ENCODE data around the gene TTLL11.
"Not testable (repeated sequence)": the region's sequence is repeated elsewhere in the genome, so short reads cannot be mapped to it uniquely, and the experiment has no call there.

The TTLL11 gene

GRCh38 chr9:122125509-122126330 lies 32.6 kb upstream of the TTLL11 start:
- peak; percentile 39 for DNase-seq (ENCODE audit: low spot score)

- DNase-seq (ENCODE audit: low spot score), result peak; percentile 91
Observed at GRCh38 chr9:122125158-122125508, 32.0 kb upstream of the TTLL11 start.

- DNase-seq (ENCODE audit: low spot score), result no peak
Observed at GRCh38 chr9:122124528-122124927, 31.4 kb upstream of the TTLL11 start.

GRCh38 chr9:122124048-122124447 lies 30.9 kb upstream of the TTLL11 start:
- no peak for DNase-seq (ENCODE audit: low spot score)

GRCh38 chr9:122122903-122123632 lies 30.0 kb upstream of the TTLL11 start:
- DNase-seq (ENCODE audit: low spot score), result peak; percentile 88

GRCh38 chr9:122122468-122122867 lies 29.4 kb upstream of the TTLL11 start:
- DNase-seq (ENCODE audit: low spot score), result no peak

- no peak for DNase-seq (ENCODE audit: low spot score)
Observed at GRCh38 chr9:122121931-122122330, 28.8 kb upstream of the TTLL11 start.

GRCh38 chr9:122121391-122121790 lies 28.3 kb upstream of the TTLL11 start:
- no peak for DNase-seq (ENCODE audit: low spot score)

GRCh38 chr9:122120316-122121071 lies 27.4 kb upstream of the TTLL11 start:
- no peak for DNase-seq (ENCODE audit: low spot score)

GRCh38 chr9:122119721-122120120 lies 26.6 kb upstream of the TTLL11 start:
- no peak for DNase-seq (ENCODE audit: low spot score)

- DNase-seq (ENCODE audit: low spot score), result no peak
Observed at GRCh38 chr9:122119166-122119521, 26.0 kb upstream of the TTLL11 start.

GRCh38 chr9:122118343-122119165 lies 25.4 kb upstream of the TTLL11 start:
- DNase-seq (ENCODE audit: low spot score), result no peak

GRCh38 chr9:122117241-122117640 lies 24.1 kb upstream of the TTLL11 start:
- not testable (repeated sequence) for DNase-seq (ENCODE audit: low spot score)

GRCh38 chr9:122116448-122117173 lies 23.5 kb upstream of the TTLL11 start:
- no peak for DNase-seq (ENCODE audit: low spot score)

GRCh38 chr9:122116040-122116439 lies 22.9 kb upstream of the TTLL11 start:
- DNase-seq (ENCODE audit: low spot score), result no peak

GRCh38 chr9:122115176-122116035 lies 22.3 kb upstream of the TTLL11 start:
- no peak for DNase-seq (ENCODE audit: low spot score)

- no peak for DNase-seq (ENCODE audit: low spot score)
Observed at GRCh38 chr9:122113574-122113973, 20.5 kb upstream of the TTLL11 start.

- DNase-seq (ENCODE audit: low spot score), result no peak
Observed at GRCh38 chr9:122112238-122112637, 19.1 kb upstream of the TTLL11 start.

- no peak for DNase-seq (ENCODE audit: low spot score)
Observed at GRCh38 chr9:122111413-122112085, 18.4 kb upstream of the TTLL11 start.

Measured in AG08396 (cell line).